Ishikawa (cell line): Measurements from ENCODE around the gene PRELID1.

Experiments
- CREB1 ChIP-seq: IDR thresholded peaks from 2 replicates; pipeline ENCODE4 v1.6.1; 2012; ENCODE audit warnings: low read depth
- RAD21 ChIP-seq: IDR thresholded peaks from 2 replicates; pipeline ENCODE4 v1.6.1; 2012; ENCODE audit warnings: low read depth
- TCF12 ChIP-seq: IDR thresholded peaks from 2 replicates; pipeline ENCODE4 v1.6.1; 2012; ENCODE audit warnings: low read depth
- YY1 ChIP-seq: IDR thresholded peaks from 2 replicates; pipeline ENCODE4 v1.6.1; 2012; ENCODE audit warnings: low read depth

- TF ChIP-seq YY1 (no peak), CREB1 (no peak), RAD21 (no peak), TCF12 (no peak)
These were observed 7.7 kb upstream of the PRELID1 start for GRCh38 chr5:177295924-177296323.
